Body of pancreas (tissue), 4 donors: ENCODE data around the gene OSBP2. TPM values are rescaled to one million over a fixed set of nuclear protein-coding genes. Genes with fewer than 3 reads are reported as not detected.

Experiments
- ATAC-seq: fragments of 150-250 bp; one replicate; pipeline ENCODE4 v1.9.1; 2016
- DNase-seq, 4 donors: peaks; one replicate each; pipeline ENCODE4 v3.0.0-alpha.2; 2019
- H3K27ac ChIP-seq, 4 donors: fragments of 200-600 bp; sonication (generic); 1 replicate in 3 of 4; 2 replicates in 1 of 4; pipeline versions ENCODE4 v1.5.1 to v1.6.1; 2016 to 2019; ENCODE audit warnings: mild to moderate bottlenecking in 1 of 4, mixed read lengths in 1 of 4, moderate library complexity in 1 of 4
- H3K27me3 ChIP-seq, 2 donors: fragments of 200-600 bp; sonication (generic); one replicate each; pipeline ENCODE4 v1.6.0; 2016; ENCODE audit warnings: mild to moderate bottlenecking in 1 of 2
- H3K36me3 ChIP-seq, 2 donors: fragments of 200-600 bp; sonication (generic); replicated peaks in 1 of 2; 2 replicates each; pipeline ENCODE4 v1.5.1; 2016; ENCODE audit warnings: low read depth in 2 of 2; ENCODE audit not compliant: insufficient read depth in 1 of 2
- H3K4me1 ChIP-seq: fragments of 200-600 bp; sonication (generic); one replicate; pipeline ENCODE4 v1.6.0; 2016
- H3K4me3 ChIP-seq, 2 donors: fragments of 200-600 bp; sonication (generic); 1 replicate in 1 of 2; 2 replicates in 1 of 2; pipeline ENCODE4 v1.5.1; 2016 to 2019
- H3K9me3 ChIP-seq, 3 donors: fragments of 200-600 bp; sonication (generic); 1 replicate in 2 of 3; 2 replicates in 1 of 3; pipeline ENCODE4 v1.5.1; 2016
- CTCF ChIP-seq, 7 experiments: fragments of 450-650 bp in 4 of 7; fragments of 200-600 bp in 3 of 7; sonication (generic) in 3 of 7; IDR thresholded peaks; one replicate each; pipeline ENCODE4 v1.5.1; 2016 to 2019; ENCODE audit warnings: antibody characterized with exemption in 7 of 7
- POLR2A ChIP-seq, 3 donors: fragments of 450-650 bp; IDR thresholded peaks; one replicate each; pipeline ENCODE4 v1.6.1; 2016; ENCODE audit warnings: antibody characterized with exemption in 3 of 3, mild to moderate bottlenecking in 2 of 3
- WGBS, 2 donors: methylation state at CpG; one replicate each; pipeline ENCODE4 v1.1.5; 2017; 5-methylcytosine and 5-hydroxymethylcytosine counted together
- intact Hi-C: fragments of 100-400 bp; cut with DNase I; formaldehyde crosslinking; loops from one replicate; pipeline ENCODE4 v1.15.1; 2023
- total RNA-seq, 2 donors: library from RNA; depleted of rRNA; stranded (reverse); fragments of >200 nt; gene quantifications; one replicate each; pipeline ENCODE4 v1.1.0, GENCODE V29; 2016

The OSBP2 gene
- total RNA-seq, 2 donors from 2014 or later, result 2.3 to 3.0 TPM

- Histone ChIP-seq H3K4me1 (no peaks in the 10 kb centered on the region), H3K9me3 (no peaks in the 10 kb centered on the region), H3K4me3 (no peak overlapping the region), H3K36me3 (peaks cover 6 to 66% of the 10 kb centered on the region in 2 donors), H3K27me3 (no peaks in the 10 kb centered on the region), H3K27ac (no peak overlapping the region)
- no peak for ATAC-seq
- TF ChIP-seq CTCF (IDR thresholded peaks at IDR 0.05) (no peak), POLR2A (IDR thresholded peaks at IDR 0.05) (no peak)
- no peak for DNase-seq
- intact Hi-C loops, result loop anchor here (5.0 to 10.0 kb wide), 2 partner anchors 146 to 204 kb away; partner anchors contain the start of gene PLA2G3
- 81 to 93% methylated on average over 4 to 7 of the region's 7 CpGs for WGBS, 2 donors
These were observed 246.2 kb downstream of the OSBP2 start for GRCh38 chr22:30940685-30941362.

- intact Hi-C loops, result loop anchor here (5.0 to 10.0 kb wide), 2 partner anchors 146 to 203 kb away; partner anchors contain the start of gene PLA2G3
- TF ChIP-seq CTCF (IDR thresholded peaks at IDR 0.05) (no peak), POLR2A (IDR thresholded peaks at IDR 0.05) (no peak)
- Histone ChIP-seq H3K27ac (no peak overlapping the region), H3K4me3 (no peak overlapping the region), H3K27me3 (no peaks in the 10 kb centered on the region), H3K9me3 (no peaks in the 10 kb centered on the region), H3K36me3 (peaks cover 11 to 66% of the 10 kb centered on the region in 2 donors), H3K4me1 (no peaks in the 10 kb centered on the region)
- 94 to 100% methylated on average over 3 to 7 of the region's 11 CpGs for WGBS, 2 donors
- no peak for ATAC-seq
- no peak for DNase-seq
These were observed 246.7 kb downstream of the OSBP2 start for GRCh38 chr22:30941363-30941740.

- peaks cover 11 to 53% of the 10 kb centered on the region in 2 donors for H3K36me3 ChIP-seq
- H3K4me3 ChIP-seq, result no peak overlapping the region
- no peaks in the 10 kb centered on the region for H3K4me1 ChIP-seq
- TF ChIP-seq CTCF (IDR thresholded peaks at IDR 0.05) (no peak), POLR2A (IDR thresholded peaks at IDR 0.05) (no peak)
- H3K27ac ChIP-seq, result no peak overlapping the region
- WGBS, 2 donors, result 70 to 89% methylated on average over 3 of the region's 3 CpGs
- DNase-seq, result no peak
- H3K27me3 ChIP-seq, result no peaks in the 10 kb centered on the region
- no peak for ATAC-seq
- intact Hi-C loops, result loop anchor here (5.0 to 10.0 kb wide), 2 partner anchors 144 to 201 kb away; partner anchors contain the start of gene PLA2G3
- no peaks in the 10 kb centered on the region for H3K9me3 ChIP-seq
These were observed 248.7 kb downstream of the OSBP2 start for GRCh38 chr22:30943368-30943767.

- H3K9me3 ChIP-seq, result no peaks in the 10 kb centered on the region
- H3K27ac ChIP-seq, result no peak overlapping the region
- TF ChIP-seq POLR2A (IDR thresholded peaks at IDR 0.05), result no peak
- TF ChIP-seq CTCF (IDR thresholded peaks at IDR 0.05), result no peak
- H3K4me3 ChIP-seq, result no peak overlapping the region
- H3K4me1 ChIP-seq, result no peaks in the 10 kb centered on the region
- H3K36me3 ChIP-seq, result peaks cover 11 to 51% of the 10 kb centered on the region in 2 donors
- intact Hi-C loops, result loop anchor here (5.0 to 10.0 kb wide), 2 partner anchors 142 to 200 kb away; partner anchors contain the start of gene PLA2G3
- WGBS, 2 donors, result 92 to 95% methylated on average over 4 of the region's 4 CpGs
- no peak for ATAC-seq
- no peak for DNase-seq
- H3K27me3 ChIP-seq, result no peaks in the 10 kb centered on the region
These were observed 250.3 kb downstream of the OSBP2 start for GRCh38 chr22:30944986-30945385.
